ENCODE data around the gene KMT2A. TPM values are rescaled to one million over a fixed set of nuclear protein-coding genes. Genes with fewer than 3 reads are reported as not detected.
"Not testable (repeated sequence)": the region's sequence is repeated elsewhere in the genome, so short reads cannot be mapped to it uniquely, and the experiment has no call there.

Gene KMT2A
- polyA plus RNA-seq, 1 donor from 2014 or later = 16.7 TPM

DNA sequence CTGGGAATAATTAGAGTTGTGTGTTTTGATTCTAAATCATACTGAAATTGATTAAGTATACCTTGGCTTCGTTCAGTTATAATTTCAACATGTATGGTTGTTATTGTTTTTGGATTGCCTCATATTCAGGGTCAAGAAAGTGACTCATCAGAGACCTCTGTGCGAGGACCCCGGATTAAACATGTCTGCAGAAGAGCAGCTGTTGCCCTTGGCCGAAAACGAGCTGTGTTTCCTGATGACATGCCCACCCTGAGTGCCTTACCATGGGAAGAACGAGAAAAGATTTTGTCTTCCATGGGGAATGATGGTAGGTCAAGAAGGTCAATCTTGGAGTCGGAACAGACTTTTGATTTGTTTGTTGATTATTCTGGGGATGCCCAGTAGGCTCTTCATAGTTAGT, 40.4 kb downstream of the KMT2A start:
- H3K36me3 ChIP-seq (ENCODE audit: insufficient read depth, low read length) = peaks cover 18% of the 10 kb centered on the region
- H3K9me3 ChIP-seq (ENCODE audit: low read length) = no peaks in the 10 kb centered on the region
- H3K9ac ChIP-seq (ENCODE audit: low read length) = no peak overlapping the region
- TF ChIP-seq REST (IDR thresholded peaks at IDR 0.05; ENCODE audit: borderline replicate concordance) (no peak), SMC3 (conservative IDR thresholded peaks at IDR 0.05; ENCODE audit: poor library complexity) (no peak), MXI1 (conservative IDR thresholded peaks at IDR 0.05; ENCODE audit: poor library complexity, severe bottlenecking) (no peak), EP300 (conservative IDR thresholded peaks at IDR 0.05; ENCODE audit: poor library complexity, severe bottlenecking) (no peak), RAD21 (conservative IDR thresholded peaks at IDR 0.05) (no peak), TAF1 (IDR thresholded peaks at IDR 0.05; ENCODE audit: low read depth) (no peak), POLR2AphosphoS5 (IDR thresholded peaks at IDR 0.05) (no peak), EZH2 (IDR thresholded peaks at IDR 0.05; ENCODE audit: borderline replicate concordance, insufficient read depth, low read length, poor library complexity, severe bottlenecking) (no peak)
- TF ChIP-seq, protein P1, sequence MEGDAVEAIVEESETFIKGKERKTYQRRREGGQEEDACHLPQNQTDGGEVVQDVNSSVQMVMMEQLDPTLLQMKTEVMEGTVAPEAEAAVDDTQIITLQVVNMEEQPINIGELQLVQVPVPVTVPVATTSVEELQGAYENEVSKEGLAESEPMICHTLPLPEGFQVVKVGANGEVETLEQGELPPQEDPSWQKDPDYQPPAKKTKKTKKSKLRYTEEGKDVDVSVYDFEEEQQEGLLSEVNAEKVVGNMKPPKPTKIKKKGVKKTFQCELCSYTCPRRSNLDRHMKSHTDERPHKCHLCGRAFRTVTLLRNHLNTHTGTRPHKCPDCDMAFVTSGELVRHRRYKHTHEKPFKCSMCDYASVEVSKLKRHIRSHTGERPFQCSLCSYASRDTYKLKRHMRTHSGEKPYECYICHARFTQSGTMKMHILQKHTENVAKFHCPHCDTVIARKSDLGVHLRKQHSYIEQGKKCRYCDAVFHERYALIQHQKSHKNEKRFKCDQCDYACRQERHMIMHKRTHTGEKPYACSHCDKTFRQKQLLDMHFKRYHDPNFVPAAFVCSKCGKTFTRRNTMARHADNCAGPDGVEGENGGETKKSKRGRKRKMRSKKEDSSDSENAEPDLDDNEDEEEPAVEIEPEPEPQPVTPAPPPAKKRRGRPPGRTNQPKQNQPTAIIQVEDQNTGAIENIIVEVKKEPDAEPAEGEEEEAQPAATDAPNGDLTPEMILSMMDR (IDR thresholded peaks at IDR 0.05; ENCODE audit: poor library complexity, severe bottlenecking) = no peak
- no peaks in the 10 kb centered on the region for H3K27me3 ChIP-seq (ENCODE audit: insufficient read depth, low read depth, low read length)
- no peaks in the 10 kb centered on the region for H4K20me1 ChIP-seq (ENCODE audit: insufficient read depth)
- no peak overlapping the region for H3K4me2 ChIP-seq (ENCODE audit: low read length)
- no peaks in the 10 kb centered on the region for H3K9me2 ChIP-seq (ENCODE audit: insufficient read depth, low read length)
- no peak overlapping the region for H3K27ac ChIP-seq (ENCODE audit: low read length)
- peaks cover 26% of the 10 kb centered on the region for H3K79me2 ChIP-seq (replicated peaks; ENCODE audit: insufficient read depth, low read length)
- no peak overlapping the region for H2AFZ ChIP-seq (ENCODE audit: low read depth, low read length)
- no peaks in the 10 kb centered on the region for H3F3A ChIP-seq (ENCODE audit: insufficient read depth, low read length, poor library complexity, severe bottlenecking)
- H3K4me3 ChIP-seq (ENCODE audit: low read length) = no peak overlapping the region

GRCh38 chr11:118481238-118481637, 44.9 kb downstream of the KMT2A start:
- H3K79me2 ChIP-seq (replicated peaks; ENCODE audit: insufficient read depth, low read length); H3K9me2 ChIP-seq (ENCODE audit: insufficient read depth, low read length); H3K9me3 ChIP-seq (ENCODE audit: low read length); H3K9ac ChIP-seq (ENCODE audit: low read length); H3K27me3 ChIP-seq (ENCODE audit: insufficient read depth, low read depth, low read length); H3K4me2 ChIP-seq (ENCODE audit: low read length); H4K20me1 ChIP-seq (ENCODE audit: insufficient read depth); H2AFZ ChIP-seq (ENCODE audit: low read depth, low read length); H3K27ac ChIP-seq (ENCODE audit: low read length); H3K4me3 ChIP-seq (ENCODE audit: low read length); H3F3A ChIP-seq (ENCODE audit: insufficient read depth, low read length, poor library complexity, severe bottlenecking): not testable (repeated sequence)
- H3K36me3 ChIP-seq (ENCODE audit: insufficient read depth, low read length) = peaks cover 13% of the 10 kb centered on the region

- no peaks in the 10 kb centered on the region for H3K79me2 ChIP-seq (replicated peaks; ENCODE audit: insufficient read depth, low read length)
Observed at GRCh38 chr11:118484405-118484804, 48.1 kb downstream of the KMT2A start.

More at GRCh38 chr11:118484405-118484804, 48.1 kb downstream of the KMT2A start:
- Histone ChIP-seq H3K9me2 (ENCODE audit: insufficient read depth, low read length) (no peaks in the 10 kb centered on the region), H3K36me3 (ENCODE audit: insufficient read depth, low read length) (peaks cover 10% of the 10 kb centered on the region), H2AFZ (ENCODE audit: low read depth, low read length) (no peak overlapping the region), H3K27ac (ENCODE audit: low read length) (no peak overlapping the region), H3K4me2 (ENCODE audit: low read length) (no peak overlapping the region), H3K9me3 (ENCODE audit: low read length) (no peaks in the 10 kb centered on the region), H3F3A (ENCODE audit: insufficient read depth, low read length, poor library complexity, severe bottlenecking) (no peaks in the 10 kb centered on the region), H4K20me1 (ENCODE audit: insufficient read depth) (no peaks in the 10 kb centered on the region), H3K9ac (ENCODE audit: low read length) (no peak overlapping the region), H3K4me3 (ENCODE audit: low read length) (no peak overlapping the region), H3K27me3 (ENCODE audit: insufficient read depth, low read depth, low read length) (no peaks in the 10 kb centered on the region)
- TF ChIP-seq MXI1 (conservative IDR thresholded peaks at IDR 0.05; ENCODE audit: poor library complexity, severe bottlenecking) (no peak), REST (IDR thresholded peaks at IDR 0.05; ENCODE audit: borderline replicate concordance) (no peak), EP300 (conservative IDR thresholded peaks at IDR 0.05; ENCODE audit: poor library complexity, severe bottlenecking) (no peak), SMC3 (conservative IDR thresholded peaks at IDR 0.05; ENCODE audit: poor library complexity) (no peak), POLR2AphosphoS5 (IDR thresholded peaks at IDR 0.05) (no peak), EZH2 (IDR thresholded peaks at IDR 0.05; ENCODE audit: borderline replicate concordance, insufficient read depth, low read length, poor library complexity, severe bottlenecking) (no peak)

Data from neural cell (in vitro differentiated cells).